GM12878 (cell line): ENCODE data around the gene IQGAP2.

ENCODE experiments used
- EP300 ChIP-seq, 2 experiments: fragments of 150-350 bp in 1 of 2; IDR thresholded peaks; 2 replicates each; pipeline ENCODE4 v1.6.1; 2011 to 2012; ENCODE audit warnings: low read depth in 2 of 2, low read length in 2 of 2, borderline replicate concordance in 1 of 2, improper control_type of control experiment in 1 of 2, inconsistent platforms in 1 of 2; ENCODE audit not compliant: control insufficient read depth in 1 of 2
- FOXM1 ChIP-seq: IDR thresholded peaks from 2 replicates; pipeline ENCODE4 v1.6.1; 2012; ENCODE audit warnings: low read depth, mild to moderate bottlenecking, inconsistent platforms, low read length, moderate library complexity
- JUNB ChIP-seq: IDR thresholded peaks from 2 replicates; pipeline ENCODE4 v1.6.1; 2016; ENCODE audit warnings: antibody characterized with exemption, mild to moderate bottlenecking
- RELA ChIP-seq: fragments of 450-650 bp; IDR thresholded peaks from 2 replicates; pipeline ENCODE4 v1.8.0; 2014; ENCODE audit warnings: borderline replicate concordance; ENCODE audit not compliant: partially characterized antibody
- SREBF1 ChIP-seq: IDR thresholded peaks from 2 replicates; pipeline ENCODE4 v1.6.1; 2012; ENCODE audit warnings: mild to moderate bottlenecking, low read length
- TF ChIP-seq, protein P1 (sequence below), 3 experiments: IDR thresholded peaks in 2 of 3; conservative IDR thresholded peaks in 1 of 3; 2 replicates each; pipeline ENCODE4 v1.5.1; 2011; ENCODE audit warnings: low read depth in 3 of 3, low read length in 3 of 3, mild to moderate bottlenecking in 3 of 3, control low read depth in 2 of 3, moderate library complexity in 2 of 3, inconsistent platforms in 1 of 3, mixed read lengths in 1 of 3; ENCODE audit not compliant: control insufficient read depth in 2 of 3, insufficient read depth in 1 of 3; ENCODE audit errors: extremely low read depth in 1 of 3

DNA sequence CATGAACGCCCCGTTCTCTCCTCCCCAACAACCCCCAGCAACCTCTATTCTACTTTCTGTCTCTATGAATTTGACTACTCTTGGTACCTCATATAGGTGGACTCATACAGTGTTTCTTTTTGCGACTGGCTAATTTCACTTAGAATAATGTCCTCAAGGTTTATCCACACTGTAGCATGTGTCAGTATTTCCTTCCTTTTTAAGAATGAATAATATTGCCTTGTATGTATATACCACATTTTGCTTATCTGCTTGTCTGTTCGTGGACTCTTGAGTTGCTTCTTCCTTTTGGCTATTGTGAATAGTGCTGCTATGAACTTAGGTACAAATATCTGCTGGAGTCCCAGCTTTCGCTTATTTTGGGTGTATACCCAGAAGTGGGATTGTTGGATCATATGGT, 42.7 kb downstream of the IQGAP2 start:
- TF ChIP-seq FOXM1, result no peak
- no peak for TF ChIP-seq SREBF1
- no peak for TF ChIP-seq JUNB
- TF ChIP-seq RELA, result no peak
- TF ChIP-seq, protein P1, sequence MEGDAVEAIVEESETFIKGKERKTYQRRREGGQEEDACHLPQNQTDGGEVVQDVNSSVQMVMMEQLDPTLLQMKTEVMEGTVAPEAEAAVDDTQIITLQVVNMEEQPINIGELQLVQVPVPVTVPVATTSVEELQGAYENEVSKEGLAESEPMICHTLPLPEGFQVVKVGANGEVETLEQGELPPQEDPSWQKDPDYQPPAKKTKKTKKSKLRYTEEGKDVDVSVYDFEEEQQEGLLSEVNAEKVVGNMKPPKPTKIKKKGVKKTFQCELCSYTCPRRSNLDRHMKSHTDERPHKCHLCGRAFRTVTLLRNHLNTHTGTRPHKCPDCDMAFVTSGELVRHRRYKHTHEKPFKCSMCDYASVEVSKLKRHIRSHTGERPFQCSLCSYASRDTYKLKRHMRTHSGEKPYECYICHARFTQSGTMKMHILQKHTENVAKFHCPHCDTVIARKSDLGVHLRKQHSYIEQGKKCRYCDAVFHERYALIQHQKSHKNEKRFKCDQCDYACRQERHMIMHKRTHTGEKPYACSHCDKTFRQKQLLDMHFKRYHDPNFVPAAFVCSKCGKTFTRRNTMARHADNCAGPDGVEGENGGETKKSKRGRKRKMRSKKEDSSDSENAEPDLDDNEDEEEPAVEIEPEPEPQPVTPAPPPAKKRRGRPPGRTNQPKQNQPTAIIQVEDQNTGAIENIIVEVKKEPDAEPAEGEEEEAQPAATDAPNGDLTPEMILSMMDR (IDR thresholded peaks at IDR 0.05 in 2 of 3, conservative IDR thresholded peaks at IDR 0.05 in 1 of 3; ENCODE audit: control insufficient read depth in 2 of 3, extremely low read depth in 1 of 3, insufficient read depth in 1 of 3, low read depth in 3 of 3, low read length in 3 of 3), result no peak
- no peak for TF ChIP-seq EP300 (IDR thresholded peaks at IDR 0.05; ENCODE audit: borderline replicate concordance in 1 of 2, control insufficient read depth in 1 of 2, low read depth in 2 of 2, low read length in 2 of 2)
